ENCODE results near the gene METTL26.

- TF ChIP-seq POLR2A (IDR thresholded peaks at IDR 0.05) = no peak
- TF ChIP-seq CTCF (IDR thresholded peaks at IDR 0.05) = no peak
Measured at GRCh38 chr16:630815-631405, 5.2 kb downstream of the METTL26 start, which contains the start of gene WFIKKN1.

All from body of pancreas (tissue), 4 donors.